Muscle of leg (tissue), 11 donors: ENCODE results near the gene CAGE1. TPM values are rescaled to one million over a fixed set of nuclear protein-coding genes. Genes with fewer than 3 reads are reported as not detected.

Source experiments
- DNase-seq: peaks from one replicate; pipeline ENCODE4 v3.0.0; 2013
- H3K27ac ChIP-seq: one replicate; pipeline ENCODE4 v1.5.1; 2013; ENCODE audit warnings: mild to moderate bottlenecking, low read length, control low read depth
- H3K27me3 ChIP-seq: one replicate; pipeline ENCODE4 v1.6.1; 2013; ENCODE audit warnings: low read length; ENCODE audit not compliant: control insufficient read depth, insufficient read depth
- H3K36me3 ChIP-seq: one replicate; pipeline ENCODE4 v1.6.1; 2013; ENCODE audit warnings: low read length; ENCODE audit not compliant: control insufficient read depth, insufficient read depth
- H3K4me1 ChIP-seq: one replicate; pipeline ENCODE4 v1.6.1; 2013; ENCODE audit warnings: low read length; ENCODE audit not compliant: control insufficient read depth, insufficient read depth
- H3K4me3 ChIP-seq: one replicate; pipeline ENCODE4 v1.5.1; 2013; ENCODE audit warnings: low read length, control low read depth
- H3K9me3 ChIP-seq: replicated peaks from 2 replicates; pipeline ENCODE4 v1.6.1; 2013; ENCODE audit warnings: low read depth, low read length; ENCODE audit not compliant: control insufficient read depth
- WGBS: methylation state at CpG from one replicate; pipeline ENCODE4 v1.1.5; 2013; ENCODE audit warnings: missing lambda C conversion rate; ENCODE audit not compliant: insufficient coverage; 5-methylcytosine and 5-hydroxymethylcytosine counted together
- polyA plus RNA-seq, 8 donors: library from polyadenylated mRNA; unstranded; fragments of 120-200 nt; gene quantifications; one replicate each; pipeline versions ENCODE4 v1.2.1 to v1.2.3, GENCODE V29; 2013; ENCODE audit warnings: inconsistent platforms in 1 of 8, low replicate concordance in 1 of 8; ENCODE audit not compliant: insufficient read length in 8 of 8, insufficient read depth in 1 of 8
- total RNA-seq: library from RNA; stranded (reverse); fragments of 120-200 nt; gene quantifications from one replicate; pipeline ENCODE4 v1.2.4, GENCODE V29; 2013

Gene CAGE1
- total and polyA plus RNA-seq, 9 donors, result 0.04 to 0.13 (median 0.08) TPM; not detected in 5

DNA sequence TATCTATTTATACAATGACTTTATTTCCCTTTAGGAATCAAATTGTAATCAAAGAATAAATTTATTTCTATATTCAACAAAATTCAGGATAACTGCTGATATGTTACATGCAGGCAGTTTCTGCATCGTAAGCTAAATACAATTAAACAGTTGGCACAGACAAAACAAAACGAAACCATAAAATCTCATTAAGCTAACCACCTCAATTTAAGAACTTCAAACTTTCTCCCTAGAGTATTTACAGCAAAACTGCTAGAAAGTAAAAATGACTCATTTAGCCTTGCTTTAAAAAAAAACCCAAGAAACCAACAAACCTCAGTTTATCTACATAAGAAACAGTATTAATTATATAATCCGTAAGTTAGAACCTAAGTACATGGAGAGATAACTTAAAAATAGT lies 93.6 kb downstream of the CAGE1 start:
- H3K4me1 ChIP-seq, result no peaks in the 10 kb centered on the region
- DNase-seq, result no peak
- no peak overlapping the region for H3K27ac ChIP-seq
- no CpG with 5 or more reads among the region's 3 CpGs for WGBS
- H3K36me3 ChIP-seq, result peaks cover 33% of the 10 kb centered on the region
- no peaks in the 10 kb centered on the region for H3K27me3 ChIP-seq
- no peaks in the 10 kb centered on the region for H3K9me3 ChIP-seq
- no peak overlapping the region for H3K4me3 ChIP-seq

DNA sequence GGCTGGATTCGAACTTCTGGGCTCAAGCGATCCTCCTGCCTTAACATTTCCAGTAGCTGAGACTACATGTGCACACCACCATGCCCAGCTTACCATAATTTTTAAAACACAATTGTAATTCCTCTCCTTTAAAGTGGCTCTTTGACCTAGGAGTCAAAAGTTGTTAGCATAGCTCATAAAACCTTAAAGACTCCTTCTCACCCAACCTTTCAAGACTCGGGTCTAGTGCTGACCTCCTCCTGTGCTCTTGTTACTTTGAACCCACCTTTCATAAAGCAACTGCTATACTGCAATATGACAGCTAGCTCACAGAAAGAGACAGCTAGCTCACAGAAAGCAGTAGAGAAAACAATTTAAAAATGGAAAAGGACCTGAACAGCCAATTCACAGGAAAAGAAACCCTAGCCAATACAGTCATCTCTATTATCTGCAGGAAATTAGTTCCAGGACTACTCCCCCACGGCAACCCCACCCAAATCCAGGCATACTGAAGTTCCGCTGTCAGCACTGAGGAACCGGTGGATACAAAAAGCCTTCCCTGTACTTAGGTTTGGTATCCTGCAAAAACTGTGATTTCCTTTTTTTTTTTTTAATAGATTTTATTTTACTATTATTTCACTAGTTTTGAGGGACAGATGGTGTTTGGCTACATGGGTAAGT lies 96.8 kb downstream of the CAGE1 start:
- DNase-seq, result no peak
- no peak overlapping the region for H3K4me3 ChIP-seq
- H3K27ac ChIP-seq, result no peak overlapping the region
- H3K36me3 ChIP-seq, result peaks cover 29% of the 10 kb centered on the region
- no peaks in the 10 kb centered on the region for H3K9me3 ChIP-seq
- no peaks in the 10 kb centered on the region for H3K27me3 ChIP-seq
- WGBS, result 100% methylated on average over 2 of the region's 6 CpGs
- no peaks in the 10 kb centered on the region for H3K4me1 ChIP-seq

DNA sequence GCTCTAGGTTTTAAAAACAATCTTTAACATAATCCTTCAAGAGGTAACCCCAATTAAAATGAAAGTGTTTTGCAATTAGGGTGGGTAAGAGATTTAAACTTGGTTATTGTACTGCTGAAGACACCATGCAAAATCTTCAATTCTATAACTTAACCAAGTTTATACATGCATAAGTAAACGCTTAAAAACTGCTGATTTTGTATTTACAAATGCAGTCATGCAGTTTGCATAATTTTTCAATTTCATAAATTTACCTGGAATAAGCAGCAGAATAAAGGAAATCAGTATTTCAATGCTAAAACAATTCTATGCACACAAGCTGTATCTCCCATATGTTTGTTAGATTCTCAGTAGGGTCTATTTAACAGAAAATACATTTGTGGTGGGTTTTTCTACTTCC lies 99.5 kb downstream of the CAGE1 start:
- no peaks in the 10 kb centered on the region for H3K27me3 ChIP-seq
- no peak for DNase-seq
- no peaks in the 10 kb centered on the region for H3K4me1 ChIP-seq
- H3K27ac ChIP-seq, result no peak overlapping the region
- WGBS, result no CpG with 5 or more reads among the region's 1 CpG
- no peak overlapping the region for H3K4me3 ChIP-seq
- peaks cover 27% of the 10 kb centered on the region for H3K36me3 ChIP-seq
- H3K9me3 ChIP-seq, result no peaks in the 10 kb centered on the region

DNA sequence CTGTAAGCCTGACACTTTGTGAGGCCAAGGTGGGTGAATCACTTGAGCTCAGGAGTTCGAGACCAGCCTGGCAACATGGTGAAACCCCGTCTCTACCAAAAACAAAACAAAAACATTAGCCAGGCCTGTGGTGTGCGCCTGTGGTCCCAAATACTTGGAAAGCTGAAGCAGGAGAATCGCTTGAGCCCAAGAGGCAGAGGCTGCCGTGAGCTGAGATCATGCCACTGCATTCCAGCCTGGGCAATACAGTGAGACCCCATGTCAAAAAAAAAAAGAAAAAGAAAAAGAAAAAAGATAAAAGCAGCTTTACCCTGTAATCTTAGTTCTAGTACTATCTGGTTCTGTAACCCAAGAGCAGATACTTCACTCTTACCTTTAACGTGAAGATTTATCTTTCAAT lies 104.1 kb downstream of the CAGE1 start:
- no peak for DNase-seq
- H3K27me3 ChIP-seq, result no peaks in the 10 kb centered on the region
- 100% methylated on average over 2 of the region's 6 CpGs for WGBS
- H3K9me3 ChIP-seq, result no peaks in the 10 kb centered on the region
- H3K4me3 ChIP-seq, result no peak overlapping the region
- peaks cover 17% of the 10 kb centered on the region for H3K36me3 ChIP-seq
- H3K4me1 ChIP-seq, result no peaks in the 10 kb centered on the region
- H3K27ac ChIP-seq, result no peak overlapping the region

DNA sequence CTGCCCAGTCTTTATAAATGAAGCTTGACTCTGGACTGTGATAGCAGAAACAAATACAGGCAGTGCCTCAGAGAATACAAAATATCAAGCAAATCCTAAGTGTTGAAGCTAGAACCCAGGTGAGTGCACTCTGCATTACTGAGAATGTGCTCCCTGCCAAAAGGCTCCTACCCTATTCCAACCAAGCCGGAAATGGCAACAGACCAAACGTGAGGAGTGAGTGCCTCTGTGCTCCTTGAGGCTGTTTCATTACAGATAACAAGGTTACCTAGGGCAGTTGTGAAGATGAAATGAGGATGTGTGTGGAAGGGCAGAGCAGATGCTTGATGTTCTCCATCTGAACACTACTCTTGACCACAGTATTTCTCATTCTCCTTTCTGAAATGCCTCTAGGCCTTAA lies 105.9 kb downstream of the CAGE1 start:
- H3K27me3 ChIP-seq, result no peaks in the 10 kb centered on the region
- peaks cover 14% of the 10 kb centered on the region for H3K36me3 ChIP-seq
- no peak overlapping the region for H3K27ac ChIP-seq
- no peak overlapping the region for H3K4me3 ChIP-seq
- no peaks in the 10 kb centered on the region for H3K4me1 ChIP-seq
- no CpG with 5 or more reads among the region's 2 CpGs for WGBS
- H3K9me3 ChIP-seq, result no peaks in the 10 kb centered on the region
- no peak for DNase-seq

DNA sequence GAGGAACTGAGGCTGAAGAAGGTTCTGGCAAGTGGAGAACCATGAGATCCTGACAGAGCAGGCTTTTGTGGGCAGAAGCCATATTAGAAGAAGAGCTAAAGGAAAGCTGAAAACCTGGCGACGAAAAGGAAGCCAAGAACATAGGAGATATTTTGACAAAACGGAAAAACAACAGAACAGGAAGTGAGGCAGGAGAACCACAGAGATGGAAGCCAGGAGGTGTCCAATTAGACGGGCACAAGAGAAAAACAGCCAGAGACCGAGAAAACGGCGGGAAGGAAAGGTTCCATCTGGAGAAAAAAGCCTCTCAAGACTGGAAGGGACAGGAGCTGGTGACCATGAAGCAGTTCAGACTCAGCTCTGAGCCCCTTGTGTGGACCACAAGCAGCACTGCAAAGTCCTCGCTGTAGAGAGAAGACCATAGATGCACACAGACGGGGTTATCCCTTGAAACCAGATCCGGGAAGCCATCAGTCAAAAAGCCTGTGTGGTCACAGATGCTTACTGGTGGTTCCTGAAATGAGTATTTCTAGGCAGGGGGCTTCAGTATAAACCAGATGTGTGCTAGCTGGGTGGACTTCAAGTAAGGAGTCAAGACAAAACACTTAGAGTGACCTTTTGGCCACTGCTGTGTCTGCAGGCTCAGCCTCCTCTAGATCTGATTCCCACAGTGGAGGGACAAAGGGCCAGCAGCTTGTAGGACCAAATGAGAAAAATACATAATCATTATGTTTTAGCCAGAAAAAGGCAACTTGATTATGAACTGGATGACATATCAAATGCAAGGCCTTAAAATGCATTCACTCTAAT lies 107.2 kb downstream of the CAGE1 start:
- Histone ChIP-seq H3K36me3 (peaks cover 14% of the 10 kb centered on the region), H3K27ac (no peak overlapping the region), H3K27me3 (no peaks in the 10 kb centered on the region), H3K4me1 (no peaks in the 10 kb centered on the region), H3K4me3 (no peak overlapping the region), H3K9me3 (no peaks in the 10 kb centered on the region)
- no peak for DNase-seq
- 83% methylated on average over 10 of the region's 10 CpGs for WGBS

Other genes with a start within 250 kb of the CAGE1 start
- gene SSR1, start 76.5 kb downstream of the CAGE1 start, total RNA-seq, result 75.9 TPM
- 100 to 1,000 TPM in 1 of 8 donors, 10 to 100 TPM in 7; 62.7 to 110 (median 74.2) TPM for gene SSR1, start 76.5 kb downstream of the CAGE1 start, polyA plus RNA-seq
- gene RIOK1, start 66 bp upstream of the CAGE1 start, total RNA-seq, result 18.3 TPM
- gene RIOK1, start 66 bp upstream of the CAGE1 start, polyA plus RNA-seq, result 10 to 100 TPM; 20.5 to 33.4 (median 24.8) TPM
- gene DSP, start 151.9 kb upstream of the CAGE1 start, total RNA-seq, result 1.4 TPM
- gene DSP, start 151.9 kb upstream of the CAGE1 start, polyA plus RNA-seq, result 10 to 100 TPM in 1 of 8 donors, 1 to 10 TPM in 7; 2.0 to 58.5 (median 3.5) TPM
- 11.8 TPM for gene SNRNP48, start 200.5 kb upstream of the CAGE1 start, total RNA-seq
- 10 to 100 TPM; 11.4 to 15.9 (median 12.9) TPM for gene SNRNP48, start 200.5 kb upstream of the CAGE1 start, polyA plus RNA-seq